ENCODE data around the gene HBB. TPM values are rescaled to one million over a fixed set of nuclear protein-coding genes. Genes with fewer than 3 reads are reported as not detected.
"Not testable (repeated sequence)": the region's sequence is repeated elsewhere in the genome, so short reads cannot be mapped to it uniquely, and the experiment has no call there.

The HBB gene
- total RNA-seq, 1 donor from 2014 or later: not detected

DNA sequence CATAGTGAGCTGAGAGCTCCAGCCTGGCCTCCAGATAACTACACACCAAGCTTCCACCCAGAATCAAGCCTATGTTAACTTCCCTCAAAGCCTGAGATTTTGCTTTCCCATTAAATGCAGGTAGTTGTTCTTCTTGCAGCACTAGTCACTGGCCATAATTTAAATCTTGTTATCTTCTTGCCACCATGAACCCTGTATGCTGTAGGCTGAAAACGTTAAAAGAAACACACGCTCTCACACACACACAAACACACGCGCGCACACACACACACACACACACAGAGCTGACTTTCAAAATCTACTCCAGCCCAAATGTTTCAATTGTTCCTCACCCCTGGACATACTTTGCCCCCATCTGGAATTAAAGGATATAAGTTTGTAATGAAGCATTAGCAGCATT, 26.6 kb upstream of the HBB start:
- not testable (repeated sequence) for H3K27ac Mint-ChIP-seq (ENCODE audit: unreplicated experiment); DNase-seq (ENCODE audit: low spot score); H3K36me3 Mint-ChIP-seq (ENCODE audit: low read depth, unreplicated experiment); H3K9me3 Mint-ChIP-seq (ENCODE audit: unreplicated experiment); H3K4me3 Mint-ChIP-seq (ENCODE audit: unreplicated experiment); H3K27me3 Mint-ChIP-seq (ENCODE audit: unreplicated experiment); H3K4me1 Mint-ChIP-seq (ENCODE audit: unreplicated experiment)

DNA sequence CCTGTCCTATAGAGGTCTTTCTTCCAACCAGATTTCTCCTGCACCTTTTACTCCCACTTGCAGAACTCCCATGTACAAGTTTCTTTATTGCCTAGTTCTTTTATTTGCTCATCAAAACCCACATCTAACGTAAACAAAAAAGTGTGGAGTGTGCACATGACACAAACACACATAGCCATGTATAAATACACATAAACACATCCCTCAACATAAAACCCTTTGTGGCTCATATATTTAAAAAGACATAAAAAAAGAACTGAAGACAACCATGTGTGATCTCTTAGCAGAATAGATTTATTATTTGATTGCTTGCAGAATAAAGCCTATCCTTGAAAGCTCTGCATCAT, 26.0 kb upstream of the HBB start:
- Mint-ChIP-seq H3K9me3 (ENCODE audit: unreplicated experiment) (no peaks in the 10 kb centered on the region), H3K27ac (ENCODE audit: unreplicated experiment) (no peak overlapping the region), H3K4me3 (ENCODE audit: unreplicated experiment) (no peak overlapping the region), H3K36me3 (ENCODE audit: low read depth, unreplicated experiment) (no peaks in the 10 kb centered on the region), H3K4me1 (ENCODE audit: unreplicated experiment) (no peaks in the 10 kb centered on the region), H3K27me3 (ENCODE audit: unreplicated experiment) (peaks cover 2% of the 10 kb centered on the region)
- TF ChIP-seq, protein P1, sequence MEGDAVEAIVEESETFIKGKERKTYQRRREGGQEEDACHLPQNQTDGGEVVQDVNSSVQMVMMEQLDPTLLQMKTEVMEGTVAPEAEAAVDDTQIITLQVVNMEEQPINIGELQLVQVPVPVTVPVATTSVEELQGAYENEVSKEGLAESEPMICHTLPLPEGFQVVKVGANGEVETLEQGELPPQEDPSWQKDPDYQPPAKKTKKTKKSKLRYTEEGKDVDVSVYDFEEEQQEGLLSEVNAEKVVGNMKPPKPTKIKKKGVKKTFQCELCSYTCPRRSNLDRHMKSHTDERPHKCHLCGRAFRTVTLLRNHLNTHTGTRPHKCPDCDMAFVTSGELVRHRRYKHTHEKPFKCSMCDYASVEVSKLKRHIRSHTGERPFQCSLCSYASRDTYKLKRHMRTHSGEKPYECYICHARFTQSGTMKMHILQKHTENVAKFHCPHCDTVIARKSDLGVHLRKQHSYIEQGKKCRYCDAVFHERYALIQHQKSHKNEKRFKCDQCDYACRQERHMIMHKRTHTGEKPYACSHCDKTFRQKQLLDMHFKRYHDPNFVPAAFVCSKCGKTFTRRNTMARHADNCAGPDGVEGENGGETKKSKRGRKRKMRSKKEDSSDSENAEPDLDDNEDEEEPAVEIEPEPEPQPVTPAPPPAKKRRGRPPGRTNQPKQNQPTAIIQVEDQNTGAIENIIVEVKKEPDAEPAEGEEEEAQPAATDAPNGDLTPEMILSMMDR (IDR thresholded peaks at IDR 0.05; ENCODE audit: unreplicated experiment): no peak
- DNase-seq (ENCODE audit: low spot score): no peak

DNA sequence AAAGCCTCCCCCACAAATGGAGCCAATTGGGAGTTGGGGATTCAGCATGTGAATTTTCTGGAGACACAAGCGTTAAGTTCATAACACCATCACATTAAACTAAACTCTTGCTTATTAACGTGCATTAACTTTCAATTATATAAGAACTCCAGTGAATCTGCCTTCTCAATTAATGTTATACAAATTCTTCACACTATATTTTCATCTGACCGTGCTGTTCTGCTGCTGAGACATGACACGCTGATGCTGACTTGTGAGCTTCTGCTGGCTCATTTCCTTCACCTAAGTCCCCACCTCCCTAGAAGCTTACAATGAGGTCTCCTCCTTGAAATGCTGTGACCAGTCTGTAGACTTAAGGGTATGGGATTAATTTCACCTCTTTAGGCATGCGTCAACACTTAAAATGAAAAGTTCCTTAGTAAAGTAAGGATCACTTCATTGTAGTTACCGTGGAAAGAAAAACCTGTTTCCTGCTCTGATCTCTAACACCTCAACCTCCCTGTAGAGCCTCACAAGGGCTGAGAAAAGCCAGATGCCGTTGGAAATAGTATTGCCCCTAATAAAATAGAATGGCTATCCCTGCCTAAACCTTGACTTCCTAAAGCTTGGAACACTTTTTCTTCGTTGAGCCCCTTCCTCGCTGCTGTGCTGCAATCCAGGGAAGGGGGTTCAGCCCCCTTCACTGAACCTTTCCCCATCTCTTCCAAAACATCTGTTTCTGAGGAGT, 25.5 kb upstream of the HBB start:
- Mint-ChIP-seq H3K27ac (ENCODE audit: unreplicated experiment) (no peak overlapping the region), H3K4me1 (ENCODE audit: unreplicated experiment) (no peaks in the 10 kb centered on the region), H3K27me3 (ENCODE audit: unreplicated experiment) (peaks cover 2% of the 10 kb centered on the region), H3K4me3 (ENCODE audit: unreplicated experiment) (no peak overlapping the region), H3K9me3 (ENCODE audit: unreplicated experiment) (no peaks in the 10 kb centered on the region), H3K36me3 (ENCODE audit: low read depth, unreplicated experiment) (no peaks in the 10 kb centered on the region)
- DNase-seq (ENCODE audit: low spot score): no peak
- TF ChIP-seq, protein P1 (IDR thresholded peaks at IDR 0.05; ENCODE audit: unreplicated experiment): no peak

DNA sequence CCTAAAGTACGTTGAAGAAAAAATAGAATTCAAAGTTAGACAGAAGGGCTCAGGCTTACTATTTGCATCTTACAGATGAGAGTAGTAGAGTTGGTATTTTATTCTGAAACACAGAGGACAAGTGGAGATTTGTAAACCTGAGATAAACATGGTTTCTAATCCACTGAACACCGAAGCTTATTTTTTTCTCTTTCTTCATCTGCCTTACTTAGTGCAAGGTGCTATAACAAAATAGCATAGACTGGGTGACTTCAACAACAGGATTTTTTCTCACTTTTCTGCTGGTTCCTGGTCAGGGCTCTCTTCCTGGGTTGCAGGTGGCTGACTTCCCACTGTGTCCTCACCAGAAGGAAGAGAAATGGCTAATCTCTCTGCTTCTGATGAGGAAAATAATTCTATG, 24.9 kb upstream of the HBB start:
- TF ChIP-seq, protein P1 (IDR thresholded peaks at IDR 0.05; ENCODE audit: unreplicated experiment): no peak
- Mint-ChIP-seq H3K36me3 (ENCODE audit: low read depth, unreplicated experiment) (no peaks in the 10 kb centered on the region), H3K4me1 (ENCODE audit: unreplicated experiment) (no peaks in the 10 kb centered on the region)

DNA sequence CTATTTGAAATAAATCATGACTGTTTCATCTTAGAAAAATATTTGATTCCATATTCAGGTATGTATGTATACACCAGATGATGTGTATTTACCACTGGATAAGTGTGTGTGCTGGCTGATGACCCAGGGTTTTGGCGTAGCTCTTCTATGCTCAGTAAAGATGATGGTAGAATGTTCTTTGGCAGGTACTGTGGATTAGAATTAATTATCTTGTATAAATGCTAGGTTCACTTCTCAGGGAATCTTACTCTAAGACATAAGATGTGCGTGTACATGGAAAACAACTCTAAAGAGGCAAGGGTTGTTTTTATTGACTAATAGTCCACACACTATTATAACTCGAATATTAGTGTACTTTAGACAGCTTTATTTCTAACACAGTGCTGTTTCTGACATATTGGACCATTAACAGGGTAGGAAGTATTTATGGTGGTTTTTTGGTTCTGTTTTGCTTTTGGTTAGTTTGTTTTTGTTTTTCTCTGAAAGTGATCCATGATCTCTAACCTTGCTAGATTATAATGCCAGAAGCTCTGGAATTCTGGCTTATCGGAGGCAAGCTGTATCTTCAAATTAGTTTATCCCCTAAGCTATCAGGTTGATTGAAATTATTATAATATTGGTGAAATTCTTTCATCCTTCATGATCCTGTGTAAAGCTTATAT, 23.8 kb upstream of the HBB start:
- DNase-seq (ENCODE audit: low spot score): no peak
- Mint-ChIP-seq H3K4me3 (ENCODE audit: unreplicated experiment) (no peak overlapping the region), H3K9me3 (ENCODE audit: unreplicated experiment) (no peaks in the 10 kb centered on the region), H3K27ac (ENCODE audit: unreplicated experiment) (no peak overlapping the region), H3K27me3 (ENCODE audit: unreplicated experiment) (peaks cover 5% of the 10 kb centered on the region), H3K36me3 (ENCODE audit: low read depth, unreplicated experiment) (no peaks in the 10 kb centered on the region), H3K4me1 (ENCODE audit: unreplicated experiment) (no peaks in the 10 kb centered on the region)
- TF ChIP-seq, protein P1 (IDR thresholded peaks at IDR 0.05; ENCODE audit: unreplicated experiment): no peak

More for the DNA sequence above, 24.9 kb upstream of the HBB start:
- H3K9me3 Mint-ChIP-seq (ENCODE audit: unreplicated experiment): no peaks in the 10 kb centered on the region
- DNase-seq (ENCODE audit: low spot score): no peak
- no peak overlapping the region for H3K27ac Mint-ChIP-seq (ENCODE audit: unreplicated experiment)
- no peak overlapping the region for H3K4me3 Mint-ChIP-seq (ENCODE audit: unreplicated experiment)
- H3K27me3 Mint-ChIP-seq (ENCODE audit: unreplicated experiment): peaks cover 3% of the 10 kb centered on the region

DNA sequence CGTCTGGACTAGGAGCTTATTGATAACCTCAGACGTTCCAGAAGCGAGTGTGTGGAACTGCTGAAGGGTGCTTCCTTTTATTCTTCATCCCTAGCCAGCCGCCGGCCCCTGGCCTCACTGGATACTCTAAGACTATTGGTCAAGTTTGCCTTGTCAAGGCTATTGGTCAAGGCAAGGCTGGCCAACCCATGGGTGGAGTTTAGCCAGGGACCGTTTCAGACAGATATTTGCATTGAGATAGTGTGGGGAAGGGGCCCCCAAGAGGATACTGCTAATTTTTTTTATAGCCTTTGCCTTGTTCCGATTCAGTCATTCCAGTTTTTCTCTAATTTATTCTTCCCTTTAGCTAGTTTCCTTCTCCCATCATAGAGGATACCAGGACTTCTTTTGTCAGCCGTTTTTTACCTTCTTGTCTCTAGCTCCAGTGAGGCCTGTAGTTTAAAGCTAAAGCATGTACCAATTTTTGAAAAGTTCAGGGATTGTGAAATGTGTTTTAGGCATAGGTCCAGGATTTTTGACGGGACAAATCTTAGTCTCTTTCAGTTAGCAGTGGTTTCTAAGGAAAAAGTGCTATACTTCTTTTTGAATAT, 23.0 kb upstream of the HBB start, which contains the start of gene HBG1:
Gene HBG1 (minus strand): TSS at position 51 of the 590 bp plus-strand sequence. CDS start 53 bp downstream, outside the sequence.
- H3K9me3 Mint-ChIP-seq (ENCODE audit: unreplicated experiment): not testable (repeated sequence)

DNA sequence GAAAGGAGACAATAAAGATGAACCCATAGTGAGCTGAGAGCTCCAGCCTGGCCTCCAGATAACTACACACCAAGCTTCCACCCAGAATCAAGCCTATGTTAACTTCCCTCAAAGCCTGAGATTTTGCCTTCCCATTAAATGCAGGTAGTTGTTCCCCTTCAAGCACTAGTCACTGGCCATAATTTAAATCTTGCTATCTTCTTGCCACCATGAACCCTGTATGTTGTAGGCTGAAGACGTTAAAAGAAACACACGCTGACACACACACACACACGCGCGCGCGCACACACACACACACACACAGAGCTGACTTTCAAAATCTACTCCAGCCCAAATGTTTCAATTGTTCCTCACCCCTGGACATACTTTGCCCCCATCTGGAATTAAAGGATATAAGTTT, 21.6 kb upstream of the HBB start:
- not testable (repeated sequence) for H3K27ac Mint-ChIP-seq (ENCODE audit: unreplicated experiment)

More for the DNA sequence above, 23.0 kb upstream of the HBB start, which contains the start of gene HBG1:
- H3K27me3 Mint-ChIP-seq (ENCODE audit: unreplicated experiment); H3K4me1 Mint-ChIP-seq (ENCODE audit: unreplicated experiment); DNase-seq (ENCODE audit: low spot score); H3K27ac Mint-ChIP-seq (ENCODE audit: unreplicated experiment); H3K36me3 Mint-ChIP-seq (ENCODE audit: low read depth, unreplicated experiment); H3K4me3 Mint-ChIP-seq (ENCODE audit: unreplicated experiment): not testable (repeated sequence)

More for the DNA sequence above, 21.6 kb upstream of the HBB start:
- DNase-seq (ENCODE audit: low spot score); H3K36me3 Mint-ChIP-seq (ENCODE audit: low read depth, unreplicated experiment); H3K27me3 Mint-ChIP-seq (ENCODE audit: unreplicated experiment); H3K9me3 Mint-ChIP-seq (ENCODE audit: unreplicated experiment); H3K4me1 Mint-ChIP-seq (ENCODE audit: unreplicated experiment); H3K4me3 Mint-ChIP-seq (ENCODE audit: unreplicated experiment): not testable (repeated sequence)

Measured in endothelial cell (in vitro differentiated cells).